K562 (cell line): ENCODE data around the gene C2CD4D.

Experiments
- CTCF ChIP-seq, 3 experiments: IDR thresholded peaks in 2 of 3; conservative IDR thresholded peaks in 1 of 3; 2 replicates each; pipeline ENCODE4 v1.5.1; 2011 to 2012; ENCODE audit warnings: low read length in 3 of 3, mild to moderate bottlenecking in 3 of 3, control low read depth in 2 of 3, improper control_type of control experiment in 1 of 3, inconsistent platforms in 1 of 3, low read depth in 1 of 3, mixed read lengths in 1 of 3, moderate library complexity in 1 of 3; ENCODE audit not compliant: insufficient read depth in 2 of 3
- FOXP1 ChIP-seq: sonication (generic); formaldehyde crosslinking; IDR thresholded peaks from 2 replicates; pipeline ENCODE4 v1.8.0; 2022; ENCODE audit warnings: mild to moderate bottlenecking, missing genetic modification reagents
- ZNF655 ChIP-seq: fragments of 250-450 bp; sonication (Bioruptor Pico); IDR thresholded peaks from 2 replicates; pipeline ENCODE4 v1.5.0; 2021

GRCh38 chr1:151811181-151811580 is 28.4 kb downstream of the C2CD4D start:
- no peak for TF ChIP-seq CTCF (IDR thresholded peaks at IDR 0.05 in 2 of 3, conservative IDR thresholded peaks at IDR 0.05 in 1 of 3; ENCODE audit: insufficient read depth in 2 of 3, low read depth in 1 of 3, low read length in 3 of 3)
- no peak for TF ChIP-seq FOXP1
- TF ChIP-seq ZNF655 = no peak
